Measurements from ENCODE around the gene TLR4.

The TLR4 gene

GRCh38 chr9:117715411-117715989 lies 11.3 kb downstream of the TLR4 start:
- no peak for DNase-seq

GRCh38 chr9:117718085-117718484 lies 13.9 kb downstream of the TLR4 start:
- DNase-seq, result peak; percentile 30

- no peak for DNase-seq
Observed at GRCh38 chr9:117718701-117719100, 14.5 kb downstream of the TLR4 start.

DNA sequence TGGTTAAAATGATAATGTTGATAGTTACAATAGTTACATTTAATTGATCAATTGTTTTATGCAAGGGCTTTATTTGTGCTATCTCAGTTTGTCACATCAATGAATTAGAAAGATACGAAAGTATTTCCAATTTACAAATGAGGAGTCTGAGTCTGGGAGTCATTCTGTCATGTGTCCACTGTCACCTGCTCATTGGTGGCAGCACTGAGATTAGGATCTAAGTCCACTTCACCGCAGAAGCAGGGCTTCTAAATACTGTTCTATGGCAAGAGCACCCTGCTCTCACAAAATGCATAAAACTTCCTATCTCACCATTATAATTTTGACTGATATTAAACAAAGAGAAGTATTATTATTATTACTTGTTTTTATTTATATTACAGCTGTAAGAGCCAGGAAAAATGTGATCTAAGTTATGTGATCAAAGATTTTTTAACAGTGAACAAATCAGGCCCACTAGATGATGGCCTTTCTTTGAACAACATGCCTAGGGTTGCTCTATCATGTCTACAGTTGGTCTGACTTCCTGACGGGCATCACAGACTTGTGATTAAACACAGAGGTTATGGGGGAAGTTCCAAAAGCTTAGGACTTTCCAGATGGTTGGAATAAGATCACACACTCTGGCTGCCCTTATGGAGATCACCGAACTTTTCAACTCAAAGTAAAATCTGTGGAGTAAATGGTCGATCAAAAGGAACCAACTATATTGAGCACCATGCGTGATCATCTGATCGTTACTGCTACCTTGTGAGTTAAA lies 15.1 kb downstream of the TLR4 start:
- DNase-seq, result no peak

DNA sequence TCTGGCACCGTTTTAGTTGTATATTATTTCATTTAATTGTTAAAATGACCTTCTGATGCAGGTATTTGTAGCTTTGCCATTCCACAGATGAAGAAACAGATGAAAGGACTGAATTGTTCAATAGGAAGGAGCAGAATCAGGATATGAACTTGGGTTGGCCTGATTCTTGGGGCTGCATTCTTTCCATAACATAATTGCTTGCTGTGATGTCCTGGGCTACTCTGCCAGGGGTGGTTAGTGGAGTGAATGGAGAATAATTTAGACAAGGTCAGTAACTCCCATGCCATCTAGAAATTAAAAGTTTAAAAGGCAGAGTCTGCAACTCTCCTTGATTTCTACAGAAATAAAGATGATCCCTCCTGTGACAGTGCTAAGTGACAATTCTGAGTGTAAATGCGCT lies 15.9 kb downstream of the TLR4 start:
- no peak for DNase-seq

GRCh38 chr9:117720555-117720954 lies 16.4 kb downstream of the TLR4 start:
- no peak for DNase-seq

- no peak for DNase-seq
Observed at GRCh38 chr9:117720987-117721386, 16.8 kb downstream of the TLR4 start.

GRCh38 chr9:117722108-117722761 lies 18.0 kb downstream of the TLR4 start:
- no peak for DNase-seq

DNA sequence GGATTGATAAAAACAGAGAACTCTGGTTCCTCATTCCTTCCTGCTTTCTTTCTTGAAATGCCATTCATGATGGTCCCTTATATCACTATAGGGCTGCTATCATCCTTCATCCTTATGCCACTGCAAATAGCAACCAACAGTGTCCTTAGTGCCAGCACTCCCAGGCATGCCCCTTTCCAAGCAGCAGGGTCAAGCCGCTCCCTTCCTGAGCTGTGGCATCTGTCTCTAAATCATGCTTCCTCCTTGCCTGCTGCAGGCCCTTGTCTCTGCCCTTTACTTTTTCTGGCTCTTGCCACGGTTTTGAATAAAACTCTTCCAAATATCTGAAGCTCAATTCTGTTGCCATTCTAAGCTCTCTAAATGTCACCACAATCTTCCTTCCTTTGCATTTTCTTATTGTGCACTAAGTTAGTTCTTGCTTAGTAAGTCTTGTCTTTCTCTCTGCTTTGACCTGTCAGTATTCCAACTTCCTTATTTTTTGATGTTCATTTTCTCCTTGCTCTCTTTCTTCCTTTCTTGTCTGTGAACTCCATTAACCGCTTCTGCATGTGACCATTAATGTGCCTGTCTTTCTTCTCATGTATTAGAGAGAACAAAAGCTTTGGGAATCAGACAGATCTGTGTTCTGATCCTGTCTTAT lies 19.9 kb downstream of the TLR4 start:
- no peak for DNase-seq

GRCh38 chr9:117725426-117725887 lies 21.3 kb downstream of the TLR4 start:
- no peak for DNase-seq

DNA sequence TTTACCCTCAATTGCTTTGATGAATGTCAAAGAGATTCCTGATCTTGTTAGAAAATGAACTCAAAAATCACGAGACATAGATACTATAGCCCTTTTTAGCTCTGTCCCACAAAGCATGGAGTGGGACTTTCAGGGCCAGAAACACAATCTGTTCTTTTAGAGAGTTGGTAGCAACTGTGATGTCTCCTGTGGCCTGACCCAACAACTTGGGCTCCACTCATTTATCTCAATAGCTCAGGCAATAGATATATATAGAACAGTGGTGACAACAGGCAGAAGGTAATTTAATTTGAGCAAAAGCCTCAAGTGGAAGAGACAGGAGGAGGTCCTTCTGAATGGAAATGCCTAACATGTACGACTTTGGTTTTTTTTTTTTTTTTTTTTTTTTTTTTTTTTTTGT lies 25.2 kb downstream of the TLR4 start:
- DNase-seq, result no peak

GRCh38 chr9:117732494-117732893 lies 28.3 kb downstream of the TLR4 start:
- peak; percentile 15 for DNase-seq

DNA sequence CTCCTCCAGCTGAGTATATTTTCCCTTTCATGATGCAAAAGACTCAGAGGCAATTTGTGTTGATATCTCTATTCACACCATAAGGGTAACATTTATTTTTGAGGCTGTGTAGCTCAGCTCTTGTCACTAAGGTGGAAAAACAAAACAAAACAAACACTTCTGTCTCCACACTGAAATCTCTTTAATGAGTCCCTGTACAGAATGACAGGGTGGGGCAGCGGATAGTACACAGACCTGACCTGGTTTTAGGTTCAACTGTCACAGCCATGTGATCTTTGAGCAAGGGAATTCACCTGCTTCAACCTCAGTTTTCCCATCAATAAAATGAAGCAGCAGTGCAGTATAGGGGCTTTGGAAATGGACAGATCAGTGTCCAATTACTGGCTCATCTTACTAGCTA lies 29.3 kb downstream of the TLR4 start:
- DNase-seq, result no peak

DNA sequence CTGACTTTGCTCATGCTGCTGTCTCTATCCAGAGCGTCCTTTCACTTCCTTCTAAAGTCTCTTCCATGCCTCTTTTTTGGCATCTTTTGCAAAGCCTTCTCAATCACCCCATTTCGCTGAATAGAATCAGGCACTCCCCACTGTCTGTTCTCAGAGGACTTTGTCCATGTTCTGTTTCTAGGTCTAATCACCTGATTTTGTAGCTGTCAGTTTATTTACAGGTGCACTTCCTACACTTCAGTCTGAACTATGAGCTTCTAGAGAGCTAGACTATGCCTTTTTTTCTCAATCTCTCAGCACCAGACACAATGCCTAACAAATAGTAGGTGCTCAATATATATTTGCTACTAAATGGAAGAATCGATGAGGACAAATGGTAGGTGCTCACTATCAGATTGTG lies 29.9 kb downstream of the TLR4 start:
- no peak for DNase-seq

- DNase-seq, result no peak
Observed at GRCh38 chr9:117734523-117735314, 30.5 kb downstream of the TLR4 start.

DNA sequence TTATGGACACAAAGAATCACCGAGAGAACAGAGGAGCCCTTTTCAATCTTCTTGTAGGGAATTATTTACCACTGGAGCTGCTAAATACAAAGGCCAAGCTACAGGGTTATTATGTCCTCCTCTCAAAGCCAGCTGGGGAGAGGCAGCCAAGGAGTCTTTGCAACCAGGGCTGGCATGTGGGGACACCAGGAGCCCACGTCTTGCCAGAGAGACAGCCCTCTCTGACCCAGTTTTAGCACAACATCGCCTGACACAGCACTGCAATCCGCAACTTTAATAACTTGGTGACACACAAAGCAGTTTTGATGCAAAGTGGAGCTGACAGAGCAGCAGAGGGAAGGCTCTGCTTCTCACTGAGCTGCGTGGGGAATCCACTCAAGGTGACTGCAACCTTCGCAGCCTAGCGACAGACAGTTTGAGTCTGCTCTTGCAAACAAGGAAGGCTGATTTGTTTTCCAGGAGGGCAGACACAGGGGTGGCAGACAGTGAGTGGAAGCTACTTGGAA lies 33.6 kb downstream of the TLR4 start:
- no peak for DNase-seq

DNA sequence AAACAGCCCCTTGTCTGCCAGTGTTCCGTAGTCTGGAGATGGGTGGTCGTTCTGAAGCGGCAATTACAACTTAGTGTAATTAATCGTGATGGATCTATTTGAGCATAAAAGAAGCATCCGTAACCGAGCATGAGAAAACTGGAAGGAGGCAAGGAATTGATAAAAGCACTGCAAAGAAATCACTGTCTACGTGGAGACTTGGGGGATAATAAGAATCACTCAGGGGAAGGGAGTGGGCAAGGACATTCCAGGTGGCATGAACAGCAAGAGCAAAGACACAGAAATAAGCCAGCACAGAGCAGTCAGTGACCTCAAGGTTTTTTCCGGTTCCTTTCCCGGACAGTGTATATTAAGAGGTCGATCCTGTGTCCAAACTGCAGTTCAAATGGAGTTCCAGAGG lies 35.0 kb downstream of the TLR4 start:
- DNase-seq, result no peak

GRCh38 chr9:117739624-117740347 lies 35.6 kb downstream of the TLR4 start:
- DNase-seq, result no peak

GRCh38 chr9:117742131-117742530 lies 37.9 kb downstream of the TLR4 start:
- no peak for DNase-seq

GRCh38 chr9:117744369-117744768 lies 40.2 kb downstream of the TLR4 start:
- DNase-seq, result no peak

GRCh38 chr9:117744856-117745389 lies 40.7 kb downstream of the TLR4 start:
- peak; percentile 56 for DNase-seq

GRCh38 chr9:117745598-117745997 lies 41.4 kb downstream of the TLR4 start:
- no peak for DNase-seq
